Right ventricle myocardium superior (tissue), 1 donor: Measurements from ENCODE around the gene RFX1. TPM values are rescaled to one million over a fixed set of nuclear protein-coding genes. Genes with fewer than 3 reads are reported as not detected.

Experiments used
- ATAC-seq: fragments of 200-7000 bp; cut with Tn5 transposase; one replicate; pipeline ENCODE4 v1.9.1; 2020; ENCODE audit warnings: mild to moderate bottlenecking; ENCODE audit not compliant: poor library complexity
- DNase-seq: peaks from one replicate; pipeline ENCODE4 v3.0.0-alpha.2; 2020
- intact Hi-C: fragments of 100-400 bp; cut with DNase I; formaldehyde crosslinking; loops from one replicate; pipeline ENCODE4 v1.11.2; 2022
- total RNA-seq: library from RNA; stranded (reverse); fragmentation: NEBNext Ultra II Directional; extraction: Animal tissue kit (Norgen Biotek cat#: 25700); gene quantifications from one replicate; pipeline ENCODE4 v1.2.1, GENCODE V29; 2021
- donor health status: DM: no; HTN: yes; CAD: no; lungs with severe emphysema.

RFX1 gene
- total RNA-seq, 1 donor from 2014 or later = 13.0 TPM

- intact Hi-C loops = no loop called here
- DNase-seq = no peak
- ATAC-seq = no peak
These were observed 50.3 kb downstream of the RFX1 start for GRCh38 chr19:13955662-13956364.

DNA sequence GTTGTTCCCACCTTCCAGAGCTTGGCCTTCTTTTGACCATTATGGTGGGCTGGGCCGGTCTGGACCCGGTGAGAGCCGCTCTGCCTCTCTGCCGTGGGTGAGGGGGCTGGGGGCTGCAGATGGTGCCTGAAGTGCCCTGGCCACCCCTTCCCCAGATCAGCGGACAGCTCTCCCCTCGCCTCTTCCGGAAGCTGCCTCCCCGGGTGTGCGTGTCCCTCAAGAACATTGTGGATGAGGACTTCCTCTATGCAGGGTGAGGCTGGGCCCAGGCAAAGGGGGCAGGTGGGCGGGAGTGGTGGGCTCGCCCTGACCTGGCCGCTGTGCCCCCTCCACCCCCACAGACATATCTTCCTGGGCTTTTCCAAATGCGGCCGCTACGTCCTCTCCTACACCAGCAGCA, 51.9 kb downstream of the RFX1 start:
- ATAC-seq = no peak
- intact Hi-C loops = no loop called here
- DNase-seq = no peak

DNA sequence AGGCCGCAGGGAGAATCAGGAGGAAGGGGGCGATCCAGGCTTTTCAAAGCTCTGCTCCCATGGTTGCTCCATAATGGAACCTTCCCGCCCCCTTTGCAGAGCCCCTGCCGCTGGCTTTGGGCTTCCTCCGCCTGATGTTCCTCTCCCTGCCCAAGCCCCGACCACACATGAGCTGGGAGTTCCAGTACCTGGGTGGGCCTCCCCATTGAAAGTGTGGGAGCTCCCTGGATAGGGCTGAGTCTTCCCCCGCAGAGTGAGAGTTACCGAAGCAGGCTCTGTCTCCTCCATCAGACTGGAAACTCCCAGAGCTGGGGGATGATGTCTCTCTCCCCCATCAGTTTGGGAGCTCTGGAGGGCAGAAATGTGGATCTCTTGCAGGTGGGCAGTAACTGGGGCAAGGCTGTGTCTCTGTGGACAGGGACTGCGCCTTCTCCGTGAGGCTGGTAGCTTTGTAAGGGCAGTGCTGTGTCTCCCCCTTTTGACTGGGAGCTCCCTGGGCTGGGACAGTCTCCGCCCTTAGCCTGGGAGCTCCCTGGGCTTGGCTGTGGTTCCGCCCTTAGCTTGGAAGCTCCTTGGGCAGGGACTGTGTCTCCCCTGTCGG, 53.1 kb downstream of the RFX1 start:
- ATAC-seq (peak; percentile 16), DNase-seq (no peak)
- intact Hi-C loops = no loop called here

DNA sequence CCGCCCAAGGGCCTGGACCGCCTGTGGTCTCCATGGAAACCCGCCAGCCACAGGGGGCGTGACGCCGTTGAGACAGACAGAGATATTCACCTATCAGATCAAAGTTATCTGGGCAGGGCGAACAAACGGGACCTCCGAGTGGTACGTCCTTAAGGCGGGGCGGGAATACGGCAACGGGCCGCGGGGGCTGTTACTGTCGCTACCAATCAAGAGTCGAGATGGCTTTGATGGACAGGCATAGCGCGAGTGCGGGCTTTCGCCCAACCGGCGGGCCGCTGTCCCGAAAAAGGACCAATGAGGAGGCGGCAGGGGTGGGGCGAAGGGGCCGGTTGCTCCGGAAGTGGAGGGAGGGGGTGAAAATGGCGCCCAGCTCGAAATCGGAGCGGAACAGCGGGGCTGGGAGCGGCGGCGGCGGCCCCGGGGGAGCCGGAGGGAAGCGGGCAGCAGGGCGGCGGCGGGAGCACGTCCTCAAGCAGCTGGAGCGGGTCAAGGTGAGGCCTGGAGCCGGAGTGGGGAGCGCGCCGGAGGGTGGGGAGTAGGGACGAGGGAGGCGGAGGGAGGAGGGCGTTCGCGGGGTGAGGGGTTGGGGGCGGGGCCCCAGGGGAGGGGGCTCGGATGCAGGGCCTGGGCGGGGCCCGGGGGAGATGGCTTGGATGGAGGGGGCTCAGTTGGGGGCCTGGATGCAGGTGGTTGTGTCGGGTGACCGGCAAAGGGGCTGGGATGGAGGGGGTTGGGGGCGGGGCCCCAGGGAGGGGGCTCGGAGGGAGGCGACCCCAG, 53.8 kb downstream of the RFX1 start, which contains the start of gene DCAF15:
DCAF15 (plus strand) TSS at position 356 of the 777 bp plus-strand sequence; CDS start at position 360, 4 bp downstream.
- ATAC-seq = peak; percentile 96
- peak; percentile 99 for DNase-seq
- intact Hi-C loops = no loop called here

GRCh38 chr19:13951799-13952153, 54.3 kb downstream of the RFX1 start:
- intact Hi-C loops = no loop called here
- no peak for DNase-seq
- no peak for ATAC-seq

DNA sequence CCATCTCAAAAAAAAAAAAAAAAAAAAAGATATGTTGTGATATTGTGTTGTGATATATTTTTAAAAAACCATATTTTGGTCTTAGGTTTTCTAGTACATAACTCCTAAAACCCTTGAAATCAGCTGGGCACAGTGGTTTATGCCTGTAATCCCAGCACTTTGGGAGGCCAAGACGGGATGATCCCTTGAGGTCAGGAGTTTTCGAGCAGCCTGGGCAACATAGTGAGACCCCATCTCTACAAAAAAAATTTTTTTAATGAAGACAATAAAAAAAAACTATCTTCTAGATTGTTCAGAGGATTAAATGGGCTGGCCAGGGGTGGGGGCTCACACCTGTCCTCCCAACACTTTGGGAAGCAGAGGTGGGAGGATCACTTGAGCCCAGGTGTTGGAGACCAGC, 55.1 kb downstream of the RFX1 start:
- ATAC-seq (no peak), DNase-seq (no peak)
- intact Hi-C loops = no loop called here

DNA sequence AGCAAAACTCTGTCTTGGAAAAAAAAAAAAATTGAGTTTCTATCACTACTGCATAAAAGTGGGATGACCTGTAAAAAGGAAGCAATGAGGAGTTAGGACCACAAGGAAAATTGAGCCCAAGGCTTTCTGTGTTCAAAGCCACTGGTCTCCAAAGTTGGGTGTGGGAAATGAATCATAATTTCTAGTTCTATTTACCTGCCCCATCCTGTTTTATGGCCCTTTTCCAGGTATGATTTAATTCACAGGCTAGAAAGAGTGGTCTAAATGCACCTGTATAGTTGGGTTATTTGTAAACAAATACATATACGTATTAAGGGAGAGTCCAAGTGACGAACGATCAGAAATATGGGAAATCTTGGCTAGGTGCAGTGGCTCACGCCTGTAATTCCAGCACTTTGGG, 59.7 kb downstream of the RFX1 start:
- ATAC-seq (no peak), DNase-seq (no peak)
- intact Hi-C loops = no loop called here

DNA sequence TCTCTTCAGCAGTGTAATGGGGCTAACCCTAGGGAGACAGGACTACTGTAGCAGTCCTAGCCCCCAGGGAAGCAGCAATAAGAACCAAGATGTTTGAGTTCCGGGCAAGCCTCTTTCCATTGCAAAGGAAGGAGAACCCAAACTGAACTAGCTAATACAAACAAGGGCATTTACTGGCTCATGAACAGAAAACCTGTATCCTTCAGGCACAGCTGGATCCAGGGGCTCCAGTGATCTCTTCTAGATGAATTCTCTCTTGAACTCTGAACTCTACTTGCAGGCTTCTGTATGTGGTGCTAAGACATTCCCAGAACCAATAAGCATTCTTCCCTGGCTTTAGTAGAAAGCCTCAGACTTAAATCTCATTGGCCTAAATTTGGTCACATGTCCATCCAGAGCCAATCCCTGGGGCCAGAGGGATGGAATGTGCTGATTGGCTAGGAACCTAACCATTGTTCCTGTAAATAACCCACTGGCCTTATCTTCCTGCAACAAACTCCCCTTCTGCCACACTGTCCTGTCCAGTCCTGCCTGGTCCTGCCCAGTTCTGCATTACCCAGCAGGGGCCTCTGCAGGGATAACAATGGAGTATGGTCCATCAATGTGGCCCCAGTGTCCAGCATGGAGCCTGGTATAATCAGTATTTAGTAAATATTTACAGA, 64.0 kb downstream of the RFX1 start:
- ATAC-seq (no peak), DNase-seq (no peak)
- intact Hi-C loops = no loop called here

DNA sequence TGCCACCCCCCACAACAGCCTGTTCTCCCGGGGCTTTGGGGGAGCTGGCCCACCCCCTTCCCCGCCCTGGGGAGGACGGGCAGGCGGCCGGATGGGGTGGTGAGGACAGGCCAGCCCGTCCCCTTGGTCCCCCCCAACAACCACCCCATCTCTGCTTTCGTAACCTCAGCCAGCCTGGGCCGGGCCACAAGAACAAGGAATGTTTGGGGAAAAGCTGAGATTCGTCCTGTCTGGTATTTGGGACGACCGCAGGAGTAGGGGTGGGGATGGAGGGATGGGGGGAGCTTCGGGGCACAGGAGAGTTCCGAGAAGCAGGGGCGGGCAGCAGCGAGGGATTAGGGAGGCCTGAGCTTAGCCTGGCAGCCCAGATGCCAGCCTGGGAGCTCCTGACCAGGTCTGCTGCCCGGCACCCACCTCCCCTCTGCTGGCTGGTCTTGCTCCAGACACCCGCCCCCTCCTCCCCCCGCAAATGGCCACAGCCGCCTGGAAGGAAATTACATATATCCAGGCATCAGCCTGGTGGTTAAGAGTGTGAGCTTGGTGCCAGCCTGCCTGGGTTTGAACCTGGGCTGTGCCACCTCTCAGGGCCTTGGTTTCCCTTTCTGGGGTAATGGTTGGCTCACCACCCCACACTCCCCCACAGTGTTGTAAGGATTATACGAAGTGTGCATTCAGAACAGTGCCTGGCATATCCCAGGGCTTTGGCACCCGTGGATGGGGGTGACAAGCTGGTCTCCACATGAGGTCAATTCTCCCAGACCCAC, 67.6 kb downstream of the RFX1 start, which contains the start of gene PODNL1:
PODNL1 (minus strand) TSS at position 117 of the 764 bp plus-strand sequence. CDS start 236 bp downstream, outside the sequence.
- intact Hi-C loops = no loop called here
- ATAC-seq = peak; percentile 27
- DNase-seq = no peak

GRCh38 chr19:13937479-13938300, 68.4 kb downstream of the RFX1 start:
- intact Hi-C loops = no loop called here
- DNase-seq = no peak
- no peak for ATAC-seq

DNA sequence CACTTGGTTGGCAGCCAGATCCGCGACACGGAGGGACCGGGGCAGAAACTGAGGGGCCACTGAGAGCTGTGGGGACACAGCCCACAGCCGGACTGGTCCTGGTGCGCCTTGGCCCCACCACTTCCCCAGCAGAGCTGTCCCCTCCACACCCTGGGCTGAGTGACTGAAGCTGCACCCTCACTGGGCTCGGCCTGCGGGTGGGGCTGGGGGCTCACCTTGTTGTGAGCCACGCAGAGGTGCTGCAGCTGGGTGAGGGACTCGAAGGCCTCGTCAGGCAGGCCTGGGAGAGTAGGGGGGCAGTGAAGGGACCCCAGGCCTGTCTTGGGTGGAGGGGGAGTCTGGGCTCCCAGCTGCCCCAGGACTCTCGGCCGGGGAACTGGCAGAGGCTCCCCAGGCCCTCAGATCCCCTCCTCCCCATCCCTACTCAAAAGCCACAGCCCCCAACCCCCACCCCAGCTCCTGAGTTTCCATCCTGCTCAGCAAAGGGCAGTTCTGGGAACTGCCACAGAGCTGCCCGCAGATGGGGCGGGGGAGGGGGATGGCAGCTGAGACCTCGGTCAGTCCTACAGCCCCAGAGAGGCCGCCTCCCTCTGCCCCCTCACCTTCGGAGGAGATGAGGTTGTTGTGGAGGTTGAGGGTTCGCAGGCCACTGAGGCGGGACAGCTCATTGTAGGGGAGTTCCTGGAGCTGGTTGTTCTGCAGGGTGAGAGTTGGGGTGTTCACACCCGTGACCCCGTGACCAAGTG, 70.2 kb downstream of the RFX1 start:
- ATAC-seq = no peak
- no peak for DNase-seq
- intact Hi-C loops = no loop called here

GRCh38 chr19:13934785-13935109, 71.4 kb downstream of the RFX1 start:
- intact Hi-C loops = no loop called here

DNA sequence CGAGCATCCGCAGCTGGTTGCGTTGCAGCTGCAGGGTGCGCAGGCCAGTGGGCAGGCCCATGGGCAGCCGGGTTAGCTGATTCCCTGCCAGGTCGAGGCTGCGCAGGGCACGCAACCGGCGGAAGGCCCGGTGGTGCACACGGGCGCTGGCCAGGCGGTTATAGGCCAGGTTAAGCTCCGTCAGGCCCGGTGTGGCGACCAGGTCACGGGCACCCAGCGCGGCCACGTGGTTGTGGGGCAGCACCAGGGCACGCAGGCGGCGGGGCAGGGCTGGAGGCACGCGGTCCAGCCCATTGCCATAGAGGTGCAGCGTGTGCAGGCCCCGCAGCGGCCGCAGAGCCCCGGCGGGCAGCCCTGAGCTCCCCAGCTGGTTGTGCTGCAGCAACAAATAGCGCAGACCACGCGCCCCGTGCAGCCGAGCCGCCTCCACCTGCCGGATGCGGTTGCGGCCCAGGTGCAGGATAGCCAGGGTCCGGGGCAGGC, 73.2 kb downstream of the RFX1 start:
- no peak for ATAC-seq
- intact Hi-C loops = no loop called here
- DNase-seq = no peak

More at GRCh38 chr19:13934785-13935109, 71.4 kb downstream of the RFX1 start:
- ATAC-seq = no peak
- DNase-seq = no peak

GRCh38 chr19:13932149-13932637, 73.9 kb downstream of the RFX1 start:
- DNase-seq (no peak), ATAC-seq (no peak)
- intact Hi-C loops = no loop called here

DNA sequence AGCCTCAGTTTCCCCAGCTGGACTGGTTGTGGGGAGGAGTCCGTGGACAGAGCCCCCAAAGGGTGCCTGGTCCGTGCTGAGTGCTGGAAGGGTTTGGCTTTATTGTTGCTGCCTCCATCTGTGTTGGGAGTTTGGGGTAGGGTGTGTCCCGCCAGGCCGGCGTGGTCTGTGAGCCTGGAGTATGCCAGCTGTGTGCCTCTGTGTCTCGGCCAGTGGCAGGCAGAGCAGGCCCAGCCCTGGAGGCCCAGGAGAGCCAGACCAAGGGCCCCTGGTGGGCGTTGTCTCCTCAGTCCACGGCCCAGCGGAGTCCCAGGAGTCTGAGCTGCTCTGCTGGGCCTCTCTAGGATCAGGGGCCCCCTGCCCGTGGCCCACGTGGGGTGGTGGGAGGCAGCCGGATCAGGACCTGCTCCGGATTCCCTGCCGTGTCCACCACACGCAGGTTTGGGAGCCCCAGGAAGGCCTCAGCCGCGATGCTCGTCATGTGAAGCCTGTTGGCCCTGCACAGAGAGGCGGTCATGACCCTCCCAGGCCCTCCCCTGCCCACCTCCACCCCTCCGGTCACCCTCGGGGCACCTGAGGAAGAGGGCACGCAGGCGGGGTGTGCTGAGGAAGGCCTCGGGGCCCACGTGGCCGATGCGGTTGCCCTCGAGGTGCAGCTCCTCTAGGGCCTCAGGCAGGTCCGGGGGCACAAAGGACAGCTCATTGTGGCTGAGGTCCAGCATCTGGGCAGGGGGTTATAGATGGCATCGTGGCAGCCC, 74.5 kb downstream of the RFX1 start:
- ATAC-seq (no peak), DNase-seq (no peak)

DNA sequence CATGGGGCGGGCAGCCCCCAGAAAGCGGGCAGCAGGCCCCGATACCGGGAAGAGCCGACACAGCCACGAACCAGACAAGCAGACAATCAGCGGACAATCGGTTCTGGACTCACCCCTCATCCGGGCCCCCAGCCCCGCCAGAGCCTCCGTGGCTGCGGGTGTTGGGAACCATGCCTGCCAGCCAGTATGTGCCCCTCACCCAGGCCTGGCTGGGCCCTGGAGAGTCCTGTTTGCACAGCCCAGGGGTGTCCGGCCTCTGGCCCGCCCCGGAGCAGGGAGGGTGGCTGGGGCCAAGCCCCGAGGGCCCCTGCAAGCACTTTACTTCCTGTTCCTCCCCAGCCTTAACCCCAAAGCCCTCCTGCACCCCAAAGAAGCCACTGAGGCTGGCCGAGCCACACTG, 75.7 kb downstream of the RFX1 start:
- DNase-seq (no peak), ATAC-seq (no peak)
- intact Hi-C loops = no loop called here

More for the DNA sequence above, 74.5 kb downstream of the RFX1 start:
- intact Hi-C loops = no loop called here
